Measurements from ENCODE around the gene KIF4A. TPM values are rescaled to one million over a fixed set of nuclear protein-coding genes. Genes with fewer than 3 reads are reported as not detected.

KIF4A gene
- total RNA-seq, 1 experiment from 2014 or later, result 52.9 TPM

- no peaks in the 10 kb centered on the region for H3K9me2 ChIP-seq (ENCODE audit: insufficient read depth)
- ChIA-PET CTCF (no interaction called here), POLR2A (ENCODE audit: unreplicated experiment) (no interaction called here)
- DNase-seq, result no peak
- TF ChIP-seq CTCF (conservative IDR thresholded peaks at IDR 0.05) (no peak), EZH2 (IDR thresholded peaks at IDR 0.05; ENCODE audit: low read depth) (no peak)
- H3K27me3 ChIP-seq (ENCODE audit: insufficient read depth, low read depth), result no peaks in the 10 kb centered on the region
- no peaks in the 10 kb centered on the region for H4K20me1 ChIP-seq (ENCODE audit: insufficient read depth)
- no peak overlapping the region for H3K4me2 ChIP-seq
- no peaks in the 10 kb centered on the region for H3K9me3 ChIP-seq (ENCODE audit: insufficient read depth, low read depth)
- H3F3A ChIP-seq (ENCODE audit: insufficient read depth, low read depth), result no peaks in the 10 kb centered on the region
- H3K27ac ChIP-seq, result no peak overlapping the region
- no TSS peak for BruUV-seq (replicated peaks)
- no peaks in the 10 kb centered on the region for H3K79me2 ChIP-seq (ENCODE audit: low read depth)
- no peaks in the 10 kb centered on the region for H3K4me1 ChIP-seq (replicated peaks; ENCODE audit: insufficient read depth)
- no peak overlapping the region for H2AFZ ChIP-seq
- H3K36me3 ChIP-seq (ENCODE audit: low read depth), result no peaks in the 10 kb centered on the region
- intact Hi-C loops (cut with micrococcal nuclease; ENCODE audit: unreplicated experiment), result no loop called here
- no peak overlapping the region for H3K4me3 ChIP-seq
Measured at GRCh38 chrX:70332600-70332999, 42.7 kb downstream of the KIF4A start.

GRCh38 chrX:70336767-70337166 is 46.9 kb downstream of the KIF4A start:
- no TSS peak for BruUV-seq (replicated peaks)

GRCh38 chrX:70338290-70338689 is 48.4 kb downstream of the KIF4A start:
- H3K27ac ChIP-seq, result no peak overlapping the region
- no peaks in the 10 kb centered on the region for H3K9me2 ChIP-seq (ENCODE audit: insufficient read depth)
- H3K79me2 ChIP-seq (ENCODE audit: low read depth), result no peaks in the 10 kb centered on the region
- no peaks in the 10 kb centered on the region for H3K9me3 ChIP-seq (ENCODE audit: insufficient read depth, low read depth)
- intact Hi-C loops (cut with micrococcal nuclease; ENCODE audit: unreplicated experiment), result no loop called here
- DNase-seq, result no peak
- H4K20me1 ChIP-seq (ENCODE audit: insufficient read depth), result no peaks in the 10 kb centered on the region
- no TSS peak for BruUV-seq (replicated peaks)
- no peaks in the 10 kb centered on the region for H3K36me3 ChIP-seq (ENCODE audit: low read depth)
- no peaks in the 10 kb centered on the region for H3F3A ChIP-seq (ENCODE audit: insufficient read depth, low read depth)
- H3K27me3 ChIP-seq (ENCODE audit: insufficient read depth, low read depth), result no peaks in the 10 kb centered on the region
- CTCF ChIA-PET, result no interaction called here
- H3K4me1 ChIP-seq (replicated peaks; ENCODE audit: insufficient read depth), result no peaks in the 10 kb centered on the region
- TF ChIP-seq EZH2 (IDR thresholded peaks at IDR 0.05; ENCODE audit: low read depth), result no peak
- no peak for TF ChIP-seq CTCF (conservative IDR thresholded peaks at IDR 0.05)
- no peak overlapping the region for H3K4me3 ChIP-seq
- no peak overlapping the region for H2AFZ ChIP-seq
- POLR2A ChIA-PET (ENCODE audit: unreplicated experiment), result no interaction called here
- H3K4me2 ChIP-seq, result no peak overlapping the region

More at GRCh38 chrX:70336767-70337166, 46.9 kb downstream of the KIF4A start:
- Histone ChIP-seq H3F3A (ENCODE audit: insufficient read depth, low read depth) (no peaks in the 10 kb centered on the region), H3K79me2 (ENCODE audit: low read depth) (no peaks in the 10 kb centered on the region), H3K9me3 (ENCODE audit: insufficient read depth, low read depth) (no peaks in the 10 kb centered on the region), H3K36me3 (ENCODE audit: low read depth) (no peaks in the 10 kb centered on the region), H3K4me3 (no peak overlapping the region), H3K27ac (no peak overlapping the region), H3K4me2 (no peak overlapping the region), H3K27me3 (ENCODE audit: insufficient read depth, low read depth) (no peaks in the 10 kb centered on the region), H4K20me1 (ENCODE audit: insufficient read depth) (no peaks in the 10 kb centered on the region), H2AFZ (no peak overlapping the region), H3K9me2 (ENCODE audit: insufficient read depth) (no peaks in the 10 kb centered on the region), H3K4me1 (replicated peaks; ENCODE audit: insufficient read depth) (no peaks in the 10 kb centered on the region)
- intact Hi-C loops (cut with micrococcal nuclease; ENCODE audit: unreplicated experiment), result no loop called here
- CTCF ChIA-PET, result no interaction called here
- POLR2A ChIA-PET (ENCODE audit: unreplicated experiment), result no interaction called here
- TF ChIP-seq CTCF (conservative IDR thresholded peaks at IDR 0.05) (no peak), EZH2 (IDR thresholded peaks at IDR 0.05; ENCODE audit: low read depth) (no peak)
- DNase-seq, result no peak
